ENCODE results near the gene DCDC1.
"Not testable (repeated sequence)": the region's sequence is repeated elsewhere in the genome, so short reads cannot be mapped to it uniquely, and the experiment has no call there.

Gene DCDC1

DNA sequence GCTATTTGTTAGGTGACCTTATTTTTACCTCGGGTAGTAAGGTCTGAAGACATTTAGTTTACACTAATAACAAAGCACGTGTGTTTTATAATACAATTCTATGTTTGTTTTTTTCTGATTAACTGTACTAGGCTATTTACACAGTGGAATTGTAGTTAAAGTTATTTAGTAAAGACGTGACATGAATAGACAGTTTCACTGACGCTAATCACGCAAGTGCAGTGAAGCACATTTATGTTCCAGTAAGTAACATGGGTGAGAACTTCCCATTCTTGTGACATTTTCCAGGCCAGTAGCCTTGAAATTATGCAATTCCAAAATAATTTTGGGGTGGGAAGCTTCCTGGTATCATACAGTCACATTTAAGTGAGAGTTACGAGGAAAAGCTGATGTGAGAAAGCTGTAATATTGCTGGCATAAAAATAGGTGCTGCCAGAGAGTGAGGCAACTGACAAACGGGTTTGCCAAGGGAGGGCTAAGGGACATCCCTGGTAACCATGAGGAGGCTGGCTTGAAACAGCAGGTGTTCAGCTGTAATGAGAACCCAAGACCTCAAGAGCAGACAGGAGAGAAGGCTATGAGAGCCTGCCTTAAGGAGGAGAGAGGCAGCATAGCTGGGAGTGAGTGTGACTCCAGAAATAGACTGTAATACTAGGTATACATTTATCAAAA lies 378.8 kb downstream of the DCDC1 start:
- DNase-seq (ENCODE audit: low read depth), result no peak

DNA sequence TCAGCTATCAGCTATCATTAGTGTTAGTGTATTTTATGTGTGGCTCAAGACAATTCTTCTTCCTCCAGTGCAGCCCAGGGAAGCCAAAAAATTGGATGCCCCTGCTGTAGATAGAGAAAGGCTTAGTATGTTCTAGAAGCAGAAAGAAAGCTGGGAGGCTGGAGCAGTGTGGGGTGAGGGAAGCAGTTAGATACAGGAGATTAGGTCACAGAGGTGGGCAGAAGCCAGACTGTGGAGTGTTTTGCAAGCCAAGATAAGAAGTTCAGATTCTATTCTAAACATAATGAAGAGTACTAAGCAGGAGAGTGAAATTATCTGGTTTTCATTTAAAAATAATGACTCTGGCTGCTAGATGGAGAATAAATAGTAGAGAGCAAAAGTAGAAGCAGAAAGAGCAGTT lies 381.7 kb downstream of the DCDC1 start:
- no peak for DNase-seq (ENCODE audit: low read depth)

DNA sequence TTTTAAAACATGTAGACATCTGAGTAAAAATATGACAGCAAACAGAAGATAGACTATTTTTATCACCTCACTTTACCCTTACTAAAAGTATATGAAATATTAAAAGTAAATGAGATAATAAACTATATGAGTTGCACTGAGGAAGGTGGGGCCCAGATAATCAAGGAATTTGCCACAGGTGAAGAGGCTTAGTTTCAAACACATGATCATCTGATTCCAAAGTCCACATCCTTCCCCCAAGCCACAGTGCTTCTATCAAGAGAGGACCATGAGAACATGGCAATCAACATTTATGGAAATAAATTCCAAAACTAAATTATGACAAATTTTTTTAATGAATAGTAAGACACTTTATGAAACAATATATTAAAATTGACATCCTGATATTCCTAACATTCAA lies 384.0 kb downstream of the DCDC1 start:
- DNase-seq (ENCODE audit: low read depth), result no peak

DNA sequence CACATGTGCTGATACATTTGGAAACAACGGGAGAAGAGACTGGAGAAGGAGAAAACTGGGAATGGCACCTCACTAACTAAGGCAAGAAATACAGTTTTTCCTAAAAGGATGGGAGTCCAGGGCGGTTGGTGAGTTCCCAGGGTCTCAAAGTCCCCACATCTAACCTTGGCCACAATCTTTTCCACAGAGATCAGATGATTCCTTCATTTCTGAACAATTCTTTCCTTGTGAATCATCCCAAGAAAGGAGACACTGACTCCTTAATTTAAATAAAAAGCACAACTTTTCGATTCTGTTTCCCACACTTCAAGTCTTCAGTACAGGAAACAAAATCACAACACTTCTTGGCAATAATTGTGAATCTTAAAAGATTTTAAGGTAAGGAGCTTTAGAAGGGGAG lies 384.7 kb downstream of the DCDC1 start:
- peak; percentile 28 for DNase-seq (ENCODE audit: low read depth)

DNA sequence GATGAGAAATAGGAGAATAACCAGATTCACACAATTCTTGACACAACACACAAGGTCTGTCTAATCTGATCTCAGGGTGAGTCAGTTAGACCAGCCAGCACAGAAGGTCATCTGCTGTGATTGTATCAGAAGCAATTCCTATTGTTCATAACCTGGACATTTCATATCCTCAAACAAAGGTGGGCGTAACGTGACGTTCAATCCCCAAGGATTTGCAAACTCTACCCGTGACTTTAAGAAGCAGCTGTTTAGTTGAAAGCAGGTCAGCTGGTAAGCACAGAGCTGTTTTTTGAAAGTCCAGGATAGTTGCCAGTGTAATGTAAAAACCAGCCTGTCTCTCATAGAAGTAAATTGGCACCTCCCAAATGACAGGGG lies 385.1 kb downstream of the DCDC1 start:
- peak; percentile 49 for DNase-seq (ENCODE audit: low read depth)

DNA sequence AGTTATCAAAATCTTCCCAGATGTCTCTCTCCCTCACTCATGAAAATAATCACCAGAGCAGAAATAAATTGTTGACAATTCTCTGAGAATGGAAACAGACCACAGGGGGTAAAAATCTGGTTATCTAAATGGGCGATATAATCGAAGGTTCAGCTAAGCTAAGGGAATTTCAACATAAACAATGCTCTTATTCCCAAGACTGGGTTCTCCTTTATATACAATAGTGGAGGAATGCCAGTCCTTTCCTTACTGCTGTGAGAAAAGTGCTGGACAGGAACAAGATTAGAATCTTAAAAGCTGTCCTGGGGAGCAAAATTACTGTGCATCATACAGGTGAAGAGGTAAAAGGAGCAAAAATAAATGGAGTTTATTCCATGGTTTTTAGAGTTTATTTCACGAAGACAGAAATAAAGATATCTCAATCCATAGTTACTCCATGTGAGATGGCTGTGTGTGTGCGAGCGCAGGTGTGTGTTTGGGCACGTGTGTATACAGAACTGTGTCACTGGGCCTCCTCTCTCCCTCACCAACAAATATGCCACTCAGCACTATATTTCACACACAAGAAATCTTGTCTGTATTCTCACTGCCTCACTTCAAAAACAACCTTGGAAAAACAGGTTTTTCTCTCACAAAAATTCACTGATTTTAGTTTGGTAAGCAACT lies 385.6 kb downstream of the DCDC1 start:
- DNase-seq (ENCODE audit: low read depth), result no peak

DNA sequence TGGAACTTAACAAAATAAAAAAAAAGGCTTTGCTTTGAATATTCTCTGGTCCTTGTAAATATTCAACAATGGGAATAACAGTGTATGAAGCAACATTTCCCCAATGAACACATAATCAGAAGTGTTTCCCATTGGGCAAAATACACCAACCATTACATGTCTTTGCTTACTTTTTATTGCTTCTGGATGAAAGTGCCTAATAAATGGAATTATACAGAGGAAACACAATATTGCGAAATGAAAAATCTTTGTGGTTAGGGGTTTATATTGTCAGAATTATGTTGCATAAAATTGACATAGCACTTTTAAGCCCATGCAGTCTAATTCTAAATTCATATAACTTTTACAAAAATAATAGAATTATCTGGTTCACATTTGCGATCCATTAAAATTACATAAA lies 386.4 kb downstream of the DCDC1 start:
- DNase-seq (ENCODE audit: low read depth), result peak; percentile 5

DNA sequence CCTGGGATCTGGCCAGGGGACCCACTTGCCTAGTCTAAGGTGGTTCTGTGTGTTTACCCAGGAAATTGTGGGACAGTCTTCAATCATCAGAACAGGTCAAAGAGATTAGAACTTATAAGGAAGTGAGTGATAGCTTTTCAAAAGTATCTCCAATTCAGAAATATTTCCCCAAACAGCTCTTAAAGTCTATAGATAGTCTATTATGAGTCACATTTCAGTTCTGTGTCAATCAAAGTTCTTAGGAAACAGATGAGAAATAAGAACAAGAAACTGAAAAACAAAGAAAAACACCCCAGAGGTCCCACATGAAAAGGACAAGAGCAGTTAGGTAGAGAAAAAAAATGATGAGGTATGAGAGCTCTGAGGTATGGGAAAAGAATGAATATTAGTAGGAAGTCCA lies 402.0 kb downstream of the DCDC1 start:
- no peak for DNase-seq (ENCODE audit: low read depth)

DNA sequence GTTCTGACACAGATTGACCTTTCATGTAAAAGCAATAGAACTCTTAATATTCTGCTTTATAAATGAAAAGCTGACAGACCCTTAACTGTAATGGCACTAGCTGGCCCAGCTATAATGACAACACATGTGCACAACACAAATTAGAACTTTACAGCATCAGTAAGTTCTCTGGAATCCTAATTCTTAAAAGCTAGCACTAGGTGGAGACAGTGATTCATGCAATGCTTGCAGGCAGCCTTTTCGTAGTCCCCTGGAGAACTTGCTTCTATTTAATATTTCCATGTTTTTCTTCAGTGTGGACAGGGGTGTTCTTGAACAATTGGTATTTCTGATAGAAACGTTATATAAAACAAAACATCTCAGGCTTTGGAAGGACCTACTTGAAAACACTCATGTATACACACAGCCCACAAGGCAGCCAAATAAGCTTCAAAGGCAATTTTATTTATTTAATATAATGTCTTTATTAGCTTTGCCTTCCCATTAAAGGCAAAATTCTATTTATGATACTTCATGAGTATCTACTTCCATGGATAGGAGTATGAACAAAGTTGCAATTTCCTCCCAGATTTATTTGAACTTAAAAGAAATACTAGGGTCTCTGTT lies 409.0 kb downstream of the DCDC1 start:
- peak; percentile 61 for DNase-seq (ENCODE audit: low read depth)

DNA sequence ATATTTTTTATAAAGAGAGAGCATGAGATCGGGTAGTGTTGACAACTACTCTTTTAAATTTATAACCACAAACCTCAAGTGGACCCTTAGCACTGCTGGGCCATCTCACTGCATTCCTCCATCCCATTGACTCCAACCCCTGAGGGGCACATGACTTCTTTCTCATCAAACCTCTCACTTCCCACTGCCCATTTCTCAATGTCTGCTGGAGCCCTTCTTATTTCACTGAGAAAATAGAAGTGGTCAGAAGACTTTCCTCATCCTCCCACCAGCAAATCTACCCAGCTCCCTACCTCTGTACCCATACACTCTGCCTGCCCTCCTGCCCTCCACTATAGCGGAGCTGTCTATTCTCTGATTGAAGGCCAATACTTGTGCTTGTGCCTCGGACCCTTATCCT lies 412.8 kb downstream of the DCDC1 start:
- no peak for DNase-seq (ENCODE audit: low read depth)

DNA sequence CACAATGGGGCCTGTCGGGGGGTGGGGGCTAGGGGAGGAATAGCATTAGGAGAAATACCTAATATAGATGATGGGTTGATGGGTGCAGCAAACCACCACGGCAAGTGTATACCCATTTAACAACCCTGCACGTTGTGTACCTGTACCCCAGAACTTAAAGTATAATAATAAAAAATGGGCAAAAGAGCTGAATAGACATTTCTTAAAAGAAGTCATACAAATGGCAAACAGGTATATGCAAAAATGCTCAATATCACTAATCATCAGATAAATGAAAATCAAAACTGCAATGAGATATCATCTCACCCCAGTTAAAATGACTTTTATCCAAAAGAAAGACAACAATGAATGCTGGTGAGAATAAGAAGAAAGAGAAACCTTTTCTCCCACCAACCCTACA lies 419.7 kb downstream of the DCDC1 start:
- no peak for DNase-seq (ENCODE audit: low read depth)

DNA sequence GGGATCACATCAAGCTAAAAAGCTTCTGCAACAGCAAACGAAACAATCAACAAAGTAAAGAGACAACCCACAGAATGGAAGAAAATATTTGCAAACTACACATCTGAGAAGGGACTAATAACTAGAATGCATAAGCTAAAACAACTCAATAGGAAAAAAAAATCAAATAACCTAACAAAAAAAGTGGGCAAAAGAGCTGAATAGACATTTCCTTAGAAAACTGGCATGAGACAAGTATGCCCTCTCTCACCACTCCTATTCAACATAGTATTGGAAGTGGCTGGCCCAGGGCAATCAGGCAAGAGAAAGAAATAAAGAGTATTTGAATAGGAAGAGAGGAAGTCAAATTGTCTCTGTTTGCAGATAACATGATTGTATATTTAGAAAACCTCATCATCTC lies 421.8 kb downstream of the DCDC1 start:
- not testable (repeated sequence) for DNase-seq (ENCODE audit: low read depth)

DNA sequence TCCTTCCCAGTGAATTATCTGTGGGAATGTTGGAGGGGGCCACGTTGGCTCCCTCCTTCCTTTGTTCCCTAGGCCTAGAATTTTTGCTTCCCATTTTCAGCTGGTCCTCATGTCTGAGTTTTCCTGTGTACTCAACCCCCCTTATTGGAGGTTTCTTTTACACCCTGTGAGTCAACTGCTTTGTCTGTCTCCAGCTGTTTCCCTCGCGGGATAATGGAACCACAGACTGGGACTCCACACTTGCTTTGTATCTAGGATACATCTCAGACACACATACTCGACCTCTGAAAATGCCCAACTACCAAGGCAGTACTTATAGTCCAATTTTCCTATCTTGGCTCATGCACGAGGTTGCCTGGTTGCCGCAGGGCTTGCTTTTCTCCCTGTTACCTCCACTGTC lies 430.7 kb downstream of the DCDC1 start:
- no peak for DNase-seq (ENCODE audit: low read depth)

DNA sequence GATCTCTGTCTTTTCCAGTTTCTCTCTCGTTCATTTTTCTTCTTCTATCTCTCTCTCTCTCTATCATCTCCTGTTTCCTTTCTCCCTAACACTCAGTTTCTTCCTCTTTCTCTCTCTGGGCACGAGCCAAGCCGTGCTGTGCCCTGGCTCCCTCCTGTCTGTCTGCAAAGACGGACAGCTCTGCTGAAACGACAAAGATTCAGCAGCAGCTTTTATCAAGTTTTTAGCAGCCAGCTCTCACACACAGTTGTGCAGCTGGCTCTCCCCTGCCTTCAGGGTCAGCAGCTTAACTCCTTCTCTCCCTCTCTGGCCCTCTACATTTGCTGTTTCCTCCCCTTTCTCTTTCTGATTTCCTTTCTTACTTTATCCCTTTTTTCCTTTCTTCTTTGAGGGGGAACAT lies 431.4 kb downstream of the DCDC1 start:
- no peak for DNase-seq (ENCODE audit: low read depth)

DNA sequence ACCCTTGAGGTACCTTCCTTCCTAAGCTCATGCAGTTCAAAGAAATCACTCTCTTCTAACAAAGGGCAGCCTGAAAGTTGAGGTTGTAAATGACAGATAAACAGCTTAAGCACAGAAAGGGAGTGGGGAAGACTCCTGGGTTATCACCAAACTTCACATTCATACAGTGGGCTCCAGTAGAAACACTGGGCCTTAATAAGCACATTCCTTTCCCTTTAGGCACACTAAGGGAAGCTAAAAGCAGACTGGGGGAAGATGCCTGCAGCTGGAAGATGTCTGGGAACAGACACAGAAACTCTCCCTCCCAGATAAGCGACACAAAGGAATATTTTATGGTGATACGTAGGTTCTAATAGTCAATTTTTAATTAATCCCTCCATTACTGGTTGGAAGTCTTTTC lies 433.0 kb downstream of the DCDC1 start:
- peak; percentile 11 for DNase-seq (ENCODE audit: low read depth)

DNA sequence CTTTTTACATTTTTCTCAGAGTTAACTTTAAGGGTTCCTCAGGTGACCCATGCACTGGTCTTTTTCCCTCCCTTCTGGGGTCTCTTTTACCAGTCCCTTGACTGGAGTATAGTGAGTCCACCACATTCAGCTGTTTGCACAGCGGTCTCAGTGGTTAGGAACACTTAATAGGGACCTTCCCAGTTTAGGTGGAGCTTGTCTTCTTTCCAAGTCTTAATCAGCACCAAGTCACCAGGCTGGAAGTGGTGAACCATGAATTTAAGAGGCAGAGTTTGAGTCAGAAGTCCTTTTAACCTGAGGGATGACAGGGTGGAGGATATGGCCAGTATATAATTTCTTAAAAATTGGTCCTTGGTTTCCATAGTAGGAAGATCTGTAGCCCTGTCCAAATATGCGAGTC lies 433.7 kb downstream of the DCDC1 start:
- DNase-seq (ENCODE audit: low read depth), result peak; percentile 9

DNA sequence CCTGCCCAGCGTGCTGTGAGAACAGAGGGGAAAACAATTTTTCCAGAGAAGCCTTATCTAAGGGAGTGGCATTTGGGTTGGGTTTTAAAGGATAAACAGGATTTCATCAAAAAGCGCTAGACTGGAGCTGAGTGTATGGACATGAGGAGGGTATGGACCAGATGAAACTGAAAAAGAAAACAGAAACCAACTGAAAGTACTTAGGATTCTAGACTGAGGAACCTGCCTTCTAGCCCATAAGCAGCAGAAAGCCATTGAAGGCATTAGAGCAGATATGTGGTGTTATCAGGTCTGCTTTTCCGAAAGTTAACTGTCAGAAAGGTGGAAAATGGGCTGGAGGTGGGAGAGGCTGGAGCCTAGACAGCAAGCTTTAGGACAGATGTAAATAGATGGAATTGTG lies 443.4 kb downstream of the DCDC1 start:
- no peak for DNase-seq (ENCODE audit: low read depth)

DNA sequence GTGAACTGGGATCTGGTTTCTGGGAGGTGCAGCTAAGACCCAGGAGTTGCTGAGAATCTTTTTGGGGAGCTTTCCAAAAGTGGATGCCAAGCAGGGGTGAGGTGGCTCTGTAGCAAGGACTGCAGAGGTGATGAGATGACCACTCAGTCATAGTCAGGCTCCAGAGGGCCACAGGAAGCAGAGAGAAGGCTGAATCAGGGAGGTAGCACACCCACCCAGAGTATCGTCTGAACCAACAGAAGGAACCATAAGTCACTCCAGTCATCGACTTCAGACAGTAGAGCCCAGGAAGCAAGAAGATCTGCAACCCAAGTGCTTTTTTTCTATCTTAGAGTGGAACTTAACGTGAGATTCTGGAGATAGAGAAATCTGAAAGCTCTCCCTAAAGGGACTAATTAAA lies 447.7 kb downstream of the DCDC1 start:
- no peak for DNase-seq (ENCODE audit: low read depth)

DNA sequence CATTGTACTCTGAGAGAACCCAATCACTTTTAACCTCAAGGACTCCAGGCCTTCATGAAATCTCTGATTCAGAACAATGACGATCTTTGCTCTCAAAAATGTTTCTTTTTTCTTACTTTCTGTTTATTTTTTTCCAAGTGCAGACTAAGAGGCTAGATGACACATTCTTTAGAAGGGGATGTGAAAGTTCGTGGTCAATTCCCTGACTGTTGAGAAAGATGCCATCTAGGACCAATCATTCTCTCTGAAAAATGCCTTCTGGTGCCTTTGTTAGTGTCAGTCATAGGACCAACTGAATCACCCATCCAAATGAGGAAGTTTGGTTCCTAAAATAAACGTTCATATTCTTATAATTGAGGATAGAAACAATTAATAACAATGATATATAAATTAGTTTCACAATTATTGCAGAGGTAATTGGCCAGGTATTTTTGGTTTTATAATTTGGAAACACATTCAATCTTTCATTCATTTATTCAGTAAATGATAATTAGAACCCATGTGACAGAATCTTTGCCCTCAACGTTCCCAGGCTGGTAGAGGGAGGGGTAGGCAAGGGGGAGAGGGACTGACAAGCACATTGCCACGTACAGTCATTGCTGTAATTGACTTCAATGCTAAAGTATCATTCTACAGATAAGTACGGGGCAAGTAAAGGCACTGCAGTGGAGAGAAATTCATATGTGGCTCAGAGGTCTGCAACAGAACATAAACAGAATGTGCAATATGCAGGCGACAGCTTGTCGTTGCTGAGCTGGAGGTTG lies 450.0 kb downstream of the DCDC1 start:
- DNase-seq (ENCODE audit: low read depth), result peak; percentile 15

DNA sequence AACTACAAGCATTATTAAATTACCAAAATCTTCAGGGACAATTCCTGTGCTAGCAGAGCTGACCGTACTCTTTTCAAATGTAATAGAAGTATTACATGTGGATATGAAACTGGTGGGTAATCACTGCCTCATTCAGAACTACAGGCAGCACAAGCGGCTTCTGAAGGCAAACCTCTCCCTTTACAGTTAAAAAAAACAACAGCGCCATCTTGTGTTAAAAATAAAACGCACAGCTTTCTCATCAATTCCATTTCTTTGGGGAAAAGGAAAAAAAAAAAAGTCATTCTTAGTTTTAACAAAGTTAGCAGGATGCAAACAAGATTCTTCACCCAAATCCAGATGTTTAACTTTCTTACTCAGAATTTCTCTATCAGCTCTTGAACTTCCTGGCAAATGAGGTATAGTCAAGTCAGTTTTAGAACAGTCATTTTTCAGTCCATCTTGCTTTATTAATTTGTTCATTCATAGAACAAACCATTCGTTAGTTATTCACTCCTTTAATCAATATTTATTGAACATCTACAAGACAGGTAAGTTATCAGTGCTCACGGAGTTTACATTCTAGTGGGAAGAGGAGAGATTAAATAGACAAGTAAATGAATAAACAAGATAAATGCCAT lies 451.6 kb downstream of the DCDC1 start:
- peak; percentile 40 for DNase-seq (ENCODE audit: low read depth)

DNA sequence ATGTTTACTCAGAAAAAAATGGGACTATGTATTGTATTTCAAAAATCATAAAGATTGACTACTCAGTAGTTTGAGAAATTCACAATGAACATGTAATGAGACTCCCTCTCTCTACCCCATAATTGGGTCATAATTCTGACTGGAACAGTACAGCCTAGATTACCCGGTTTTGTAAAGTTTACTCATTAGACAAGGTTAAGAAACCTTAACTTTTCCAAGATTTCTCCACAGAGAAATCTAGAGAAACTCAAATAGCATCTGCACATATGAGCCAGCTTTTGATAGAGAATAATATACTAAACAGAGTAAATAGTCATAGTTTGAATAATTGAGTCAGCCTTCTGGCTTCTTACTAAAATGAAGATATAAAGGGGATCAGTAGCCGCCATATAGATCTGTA lies 452.3 kb downstream of the DCDC1 start:
- DNase-seq (ENCODE audit: low read depth), result no peak

DNA sequence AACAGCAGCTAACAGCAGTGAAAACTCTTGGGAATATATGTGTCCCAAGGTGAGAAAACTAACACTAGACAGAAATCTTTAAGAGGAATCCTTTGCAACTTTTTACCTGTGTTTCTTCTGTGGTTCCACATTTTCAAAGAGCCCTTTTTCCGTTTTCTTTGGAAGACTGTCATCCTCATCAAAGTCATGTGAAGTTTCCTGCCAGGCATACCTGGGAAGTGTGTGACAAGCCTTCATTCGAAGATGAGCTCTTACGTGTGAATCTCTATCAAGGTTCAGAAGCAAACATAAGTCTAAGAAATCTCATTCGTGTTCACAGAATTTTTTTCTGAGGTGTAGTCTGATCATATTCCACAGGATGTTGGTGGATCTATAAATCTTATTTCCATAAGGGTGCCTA lies 452.8 kb downstream of the DCDC1 start:
- no peak for DNase-seq (ENCODE audit: low read depth)
